KMS-11 (cell line): ENCODE measurements around the gene DCTN2.

ENCODE experiments used
- H2AFZ ChIP-seq: fragments of 200-600 bp; sonication (generic); 2 replicates; pipeline ENCODE4 v1.6.1; 2016; ENCODE audit warnings: antibody characterized with exemption, mixed run types, low read depth
- H3K27ac ChIP-seq: fragments of 200-600 bp; sonication (generic); 2 replicates; pipeline ENCODE4 v1.6.1; 2016; ENCODE audit warnings: mild to moderate bottlenecking, mixed run types
- H3K27me3 ChIP-seq: fragments of 200-600 bp; sonication (generic); 2 replicates; pipeline ENCODE4 v1.6.1; 2017; ENCODE audit warnings: mild to moderate bottlenecking, low read depth, mixed run types, moderate library complexity; ENCODE audit not compliant: insufficient read depth
- H3K36me3 ChIP-seq: fragments of 200-600 bp; sonication (generic); 2 replicates; pipeline ENCODE4 v1.6.1; 2017; ENCODE audit warnings: mild to moderate bottlenecking, mixed run types; ENCODE audit not compliant: insufficient read depth
- H3K4me1 ChIP-seq: fragments of 200-600 bp; sonication (generic); 2 replicates; pipeline ENCODE4 v1.6.1; 2016; ENCODE audit warnings: mild to moderate bottlenecking, low read depth, mixed run types; ENCODE audit not compliant: poor library complexity, severe bottlenecking
- H3K4me2 ChIP-seq: fragments of 200-600 bp; sonication (generic); 2 replicates; pipeline ENCODE4 v1.7.0; 2016; ENCODE audit warnings: mild to moderate bottlenecking, mixed run types
- H3K4me3 ChIP-seq: fragments of 200-600 bp; sonication (generic); IDR thresholded peaks from 2 replicates; pipeline ENCODE4 v1.6.1; 2017; ENCODE audit warnings: low read depth, low read length, mixed read lengths; ENCODE audit not compliant: insufficient read depth
- H3K79me2 ChIP-seq: fragments of 200-600 bp; sonication (generic); 2 replicates; pipeline ENCODE4 v1.6.1; 2016; ENCODE audit warnings: low read depth, mixed run types; ENCODE audit not compliant: insufficient read depth
- H3K9ac ChIP-seq: fragments of 200-600 bp; sonication (generic); 2 replicates; pipeline ENCODE4 v1.6.1; 2016; ENCODE audit warnings: mild to moderate bottlenecking, mixed run types
- H4K20me1 ChIP-seq: fragments of 200-600 bp; sonication (generic); 2 replicates; pipeline ENCODE4 v1.6.1; 2016; ENCODE audit warnings: mild to moderate bottlenecking, mixed run types; ENCODE audit not compliant: insufficient read depth
- CTCF ChIP-seq: fragments of 200-600 bp; sonication (generic); conservative IDR thresholded peaks from 2 replicates; pipeline ENCODE4 v1.6.1; 2017; ENCODE audit warnings: low read depth, mild to moderate bottlenecking, antibody characterized with exemption, low read length, moderate library complexity, mixed read lengths

Gene DCTN2

DNA sequence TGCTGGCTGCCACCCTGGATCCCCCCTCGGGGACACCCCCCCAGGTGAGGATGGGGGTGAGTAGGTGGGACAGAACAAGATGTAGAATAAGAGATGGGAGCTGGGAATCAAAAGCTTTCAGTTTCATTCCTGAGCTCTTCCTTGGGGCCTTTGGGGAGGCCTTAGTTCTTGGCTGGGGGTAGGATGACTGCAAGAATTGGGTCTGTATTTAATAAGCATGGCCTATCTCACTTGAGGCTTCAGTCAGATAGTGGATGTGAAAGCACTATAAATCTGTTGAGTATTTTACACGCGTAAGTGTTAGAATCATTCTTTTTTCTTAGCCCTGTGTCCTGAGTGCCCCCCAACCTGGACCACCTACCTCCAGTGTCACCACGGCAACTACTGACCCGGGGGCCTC is 19.8 kb downstream of the DCTN2 start:
- no peak for TF ChIP-seq CTCF
- H4K20me1 ChIP-seq: no peaks in the 10 kb centered on the region; the same call in 1 of the 2 replicates
- H3K27me3 ChIP-seq: no peaks in the 10 kb centered on the region
- no peak overlapping the region for H3K27ac ChIP-seq
- H2AFZ ChIP-seq: no peak overlapping the region
- peaks cover 24% of the 10 kb centered on the region for H3K4me1 ChIP-seq
- H3K36me3 ChIP-seq: peaks cover 4% of the 10 kb centered on the region; the same call in 1 of the 2 replicates
- no peak overlapping the region for H3K9ac ChIP-seq
- H3K4me3 ChIP-seq: no peak overlapping the region
- no peak overlapping the region for H3K4me2 ChIP-seq
- H3K79me2 ChIP-seq: peaks cover 19% of the 10 kb centered on the region

- no peaks in the 10 kb centered on the region for H3K27me3 ChIP-seq
- H3K4me2 ChIP-seq: no peak overlapping the region
- H3K4me1 ChIP-seq: peaks cover 30% of the 10 kb centered on the region
- no peak overlapping the region for H3K9ac ChIP-seq
- no peaks in the 10 kb centered on the region; the same call in 1 of the 2 replicates for H4K20me1 ChIP-seq
- peaks cover 4% of the 10 kb centered on the region; the same call in 1 of the 2 replicates for H3K36me3 ChIP-seq
- TF ChIP-seq CTCF: no peak
- no peak overlapping the region; the same call in 1 of the 2 replicates for H3K27ac ChIP-seq
- H3K4me3 ChIP-seq: no peak overlapping the region
- no peak overlapping the region for H2AFZ ChIP-seq
- peaks cover 19% of the 10 kb centered on the region for H3K79me2 ChIP-seq
These were observed 20.4 kb downstream of the DCTN2 start for GRCh38 chr12:57526477-57527126.

DNA sequence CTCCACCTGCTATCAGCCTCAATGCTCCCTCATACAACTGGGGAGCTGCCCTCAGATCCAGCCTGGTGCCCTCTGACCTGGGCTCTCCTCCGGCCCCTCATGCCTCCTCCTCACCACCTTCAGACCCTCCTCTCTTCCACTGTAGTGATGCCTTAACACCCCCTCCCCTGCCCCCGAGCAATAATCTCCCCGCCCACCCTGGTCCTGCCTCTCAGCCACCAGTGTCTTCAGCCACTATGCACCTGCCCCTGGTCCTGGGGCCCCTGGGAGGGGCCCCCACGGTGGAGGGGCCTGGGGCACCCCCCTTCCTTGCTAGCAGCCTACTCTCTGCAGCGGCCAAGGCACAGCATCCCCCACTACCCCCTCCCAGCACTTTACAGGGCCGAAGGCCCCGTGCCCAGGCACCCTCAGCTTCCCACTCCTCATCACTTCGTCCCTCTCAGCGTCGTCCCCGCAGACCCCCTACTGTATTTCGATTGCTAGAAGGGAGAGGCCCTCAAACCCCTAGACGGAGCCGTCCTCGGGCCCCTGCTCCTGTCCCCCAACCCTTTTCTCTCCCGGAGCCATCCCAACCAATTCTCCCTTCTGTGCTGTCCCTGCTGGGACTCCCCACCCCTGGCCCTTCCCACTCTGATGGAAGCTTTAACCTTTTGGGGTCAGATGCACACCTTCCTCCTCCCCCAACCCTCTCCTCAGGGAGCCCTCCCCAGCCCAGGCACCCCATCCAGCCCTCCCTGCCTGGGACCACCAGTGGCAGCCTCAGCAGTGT is 21.2 kb downstream of the DCTN2 start:
- H3K4me2 ChIP-seq: no peak overlapping the region
- peaks cover 4% of the 10 kb centered on the region; the same call in 1 of the 2 replicates for H3K36me3 ChIP-seq
- no peaks in the 10 kb centered on the region; the same call in 1 of the 2 replicates for H4K20me1 ChIP-seq

More for the DNA sequence above, 21.2 kb downstream of the DCTN2 start:
- Histone ChIP-seq H3K79me2 (peaks cover 19% of the 10 kb centered on the region), H3K27ac (no peak overlapping the region; the same call in 1 of the 2 replicates), H3K9ac (no peak overlapping the region), H3K27me3 (no peaks in the 10 kb centered on the region), H2AFZ (no peak overlapping the region), H3K4me3 (no peak overlapping the region), H3K4me1 (peaks cover 38% of the 10 kb centered on the region)
- no peak for TF ChIP-seq CTCF
